HEK293 (cell line): ENCODE measurements around the gene TGOLN2.

ENCODE experiments used
- IKZF3 ChIP-seq: fragments of 450-650 bp; IDR thresholded peaks from 2 replicates; pipeline ENCODE4 v1.5.0; 2018; ENCODE audit warnings: missing biosample characterization, mild to moderate bottlenecking, missing genetic modification characterization, moderate library complexity
- YY1 ChIP-seq: fragments of 450-650 bp; formaldehyde crosslinking; IDR thresholded peaks from 2 replicates; pipeline ENCODE4 v1.5.1; 2018; ENCODE audit warnings: missing biosample characterization, missing genetic modification characterization
- ZBTB48 ChIP-seq: fragments of 450-650 bp; formaldehyde crosslinking; IDR thresholded peaks from 2 replicates; pipeline ENCODE4 v1.5.1; 2016; ENCODE audit warnings: missing biosample characterization, missing genetic modification characterization
- ZBTB8A ChIP-seq: fragments of 450-650 bp; formaldehyde crosslinking; IDR thresholded peaks from 2 replicates; pipeline ENCODE4 v1.5.1; 2016; ENCODE audit warnings: missing biosample characterization, missing genetic modification characterization
- ZFP37 ChIP-seq: fragments of 450-650 bp; formaldehyde crosslinking; IDR thresholded peaks from 2 replicates; pipeline ENCODE4 v1.5.1; 2016; ENCODE audit warnings: missing biosample characterization, missing genetic modification characterization
- ZNF292 ChIP-seq: fragments of 450-650 bp; formaldehyde crosslinking; IDR thresholded peaks from 2 replicates; pipeline ENCODE4 v1.5.1; 2016; ENCODE audit warnings: low read depth, missing biosample characterization, missing genetic modification characterization, borderline replicate concordance
- ZNF354C ChIP-seq: fragments of 450-650 bp; formaldehyde crosslinking; IDR thresholded peaks from 2 replicates; pipeline ENCODE4 v1.5.1; 2016; ENCODE audit warnings: missing biosample characterization, missing genetic modification characterization, low read depth, borderline replicate concordance
- ZNF514 ChIP-seq: fragments of 450-650 bp; formaldehyde crosslinking; IDR thresholded peaks from 2 replicates; pipeline ENCODE4 v1.5.1; 2016; ENCODE audit warnings: missing biosample characterization, missing genetic modification characterization
- ZNF670 ChIP-seq: fragments of 450-650 bp; formaldehyde crosslinking; IDR thresholded peaks from 2 replicates; pipeline ENCODE4 v1.5.1; 2016; ENCODE audit warnings: missing biosample characterization, missing genetic modification characterization, low read depth
- ZNF76 ChIP-seq: fragments of 450-650 bp; formaldehyde crosslinking; IDR thresholded peaks from 2 replicates; pipeline ENCODE4; 2016; ENCODE audit warnings: low read depth, missing biosample characterization, missing genetic modification characterization, borderline replicate concordance
- ZNF792 ChIP-seq: fragments of 450-650 bp; formaldehyde crosslinking; IDR thresholded peaks from 2 replicates; pipeline ENCODE4 v1.5.1; 2016; ENCODE audit warnings: missing biosample characterization, missing genetic modification characterization
- TF ChIP-seq, protein P1 (sequence below): fragments of 450-650 bp; formaldehyde crosslinking; IDR thresholded peaks from 2 replicates; pipeline ENCODE4 v1.5.1; 2016; ENCODE audit warnings: missing biosample characterization, missing genetic modification characterization
- TF ChIP-seq, protein P2 (sequence below): fragments of 450-650 bp; formaldehyde crosslinking; IDR thresholded peaks from 2 replicates; pipeline ENCODE4 v1.5.1; 2017; ENCODE audit warnings: missing biosample characterization, mild to moderate bottlenecking, missing genetic modification characterization, moderate library complexity
- TF ChIP-seq, protein P3 (sequence below): IDR thresholded peaks from 2 replicates; pipeline ENCODE4 v1.6.1; 2011; ENCODE audit warnings: mild to moderate bottlenecking, low read depth, low read length, borderline replicate concordance

DNA sequence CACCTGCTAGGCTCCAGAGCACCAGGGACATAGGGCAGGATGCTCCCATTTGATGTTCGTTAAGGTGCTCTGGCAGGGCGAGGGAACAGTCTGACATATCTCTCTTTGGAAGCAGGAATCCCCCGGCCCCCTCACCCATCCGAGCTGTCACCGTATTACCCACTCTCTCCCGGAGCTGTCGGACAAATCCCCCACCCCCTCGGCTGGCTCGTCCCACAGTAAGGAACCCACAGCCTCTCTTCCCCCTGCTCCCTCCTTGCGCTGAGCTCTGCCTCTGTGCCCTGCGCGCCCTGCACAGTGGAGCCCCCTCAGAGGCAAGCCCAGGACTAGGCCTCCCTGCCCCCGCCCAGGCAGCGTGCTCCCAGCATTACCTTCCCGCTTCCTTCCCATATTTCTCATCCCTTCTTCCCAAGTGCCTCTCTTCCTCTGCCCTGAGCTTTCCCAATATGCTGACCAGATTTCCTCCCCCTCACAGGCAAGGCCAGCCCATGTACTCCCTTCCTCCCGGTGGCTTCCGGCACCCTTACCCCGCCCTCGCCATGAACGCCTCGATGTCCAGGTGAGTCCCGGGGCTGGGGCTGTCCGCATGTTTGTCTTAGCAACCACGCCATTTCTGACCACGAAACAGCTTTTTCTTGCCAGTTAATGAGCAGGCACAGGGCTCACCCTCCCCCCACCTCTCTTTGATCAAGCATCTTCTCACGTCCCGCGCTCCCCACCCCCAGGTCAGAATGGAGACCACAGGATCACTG, 23.8 kb downstream of the TGOLN2 start:
- TF ChIP-seq, protein P1, sequence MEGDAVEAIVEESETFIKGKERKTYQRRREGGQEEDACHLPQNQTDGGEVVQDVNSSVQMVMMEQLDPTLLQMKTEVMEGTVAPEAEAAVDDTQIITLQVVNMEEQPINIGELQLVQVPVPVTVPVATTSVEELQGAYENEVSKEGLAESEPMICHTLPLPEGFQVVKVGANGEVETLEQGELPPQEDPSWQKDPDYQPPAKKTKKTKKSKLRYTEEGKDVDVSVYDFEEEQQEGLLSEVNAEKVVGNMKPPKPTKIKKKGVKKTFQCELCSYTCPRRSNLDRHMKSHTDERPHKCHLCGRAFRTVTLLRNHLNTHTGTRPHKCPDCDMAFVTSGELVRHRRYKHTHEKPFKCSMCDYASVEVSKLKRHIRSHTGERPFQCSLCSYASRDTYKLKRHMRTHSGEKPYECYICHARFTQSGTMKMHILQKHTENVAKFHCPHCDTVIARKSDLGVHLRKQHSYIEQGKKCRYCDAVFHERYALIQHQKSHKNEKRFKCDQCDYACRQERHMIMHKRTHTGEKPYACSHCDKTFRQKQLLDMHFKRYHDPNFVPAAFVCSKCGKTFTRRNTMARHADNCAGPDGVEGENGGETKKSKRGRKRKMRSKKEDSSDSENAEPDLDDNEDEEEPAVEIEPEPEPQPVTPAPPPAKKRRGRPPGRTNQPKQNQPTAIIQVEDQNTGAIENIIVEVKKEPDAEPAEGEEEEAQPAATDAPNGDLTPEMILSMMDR (tag by site-specific recombination): no peak
- TF ChIP-seq ZBTB48 (tag by site-specific recombination) (no peak), ZNF354C (tag by site-specific recombination) (no peak), ZNF792 (tag by site-specific recombination) (no peak), IKZF3 (tag by site-specific recombination) (no peak), YY1 (tag by site-specific recombination) (no peak), ZNF514 (tag by site-specific recombination) (no peak), ZNF292 (tag by site-specific recombination) (no peak), ZBTB8A (tag by site-specific recombination) (no peak), ZNF76 (tag by site-specific recombination) (no peak), ZFP37 (tag by site-specific recombination) (no peak), ZNF670 (tag by site-specific recombination) (no peak)
- TF ChIP-seq, protein P2, sequence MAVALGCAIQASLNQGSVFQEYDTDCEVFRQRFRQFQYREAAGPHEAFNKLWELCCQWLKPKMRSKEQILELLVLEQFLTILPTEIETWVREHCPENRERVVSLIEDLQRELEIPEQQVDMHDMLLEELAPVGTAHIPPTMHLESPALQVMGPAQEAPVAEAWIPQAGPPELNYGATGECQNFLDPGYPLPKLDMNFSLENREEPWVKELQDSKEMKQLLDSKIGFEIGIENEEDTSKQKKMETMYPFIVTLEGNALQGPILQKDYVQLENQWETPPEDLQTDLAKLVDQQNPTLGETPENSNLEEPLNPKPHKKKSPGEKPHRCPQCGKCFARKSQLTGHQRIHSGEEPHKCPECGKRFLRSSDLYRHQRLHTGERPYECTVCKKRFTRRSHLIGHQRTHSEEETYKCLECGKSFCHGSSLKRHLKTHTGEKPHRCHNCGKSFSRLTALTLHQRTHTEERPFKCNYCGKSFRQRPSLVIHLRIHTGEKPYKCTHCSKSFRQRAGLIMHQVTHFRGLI (tag by site-specific recombination): no peak
- TF ChIP-seq, protein P3, sequence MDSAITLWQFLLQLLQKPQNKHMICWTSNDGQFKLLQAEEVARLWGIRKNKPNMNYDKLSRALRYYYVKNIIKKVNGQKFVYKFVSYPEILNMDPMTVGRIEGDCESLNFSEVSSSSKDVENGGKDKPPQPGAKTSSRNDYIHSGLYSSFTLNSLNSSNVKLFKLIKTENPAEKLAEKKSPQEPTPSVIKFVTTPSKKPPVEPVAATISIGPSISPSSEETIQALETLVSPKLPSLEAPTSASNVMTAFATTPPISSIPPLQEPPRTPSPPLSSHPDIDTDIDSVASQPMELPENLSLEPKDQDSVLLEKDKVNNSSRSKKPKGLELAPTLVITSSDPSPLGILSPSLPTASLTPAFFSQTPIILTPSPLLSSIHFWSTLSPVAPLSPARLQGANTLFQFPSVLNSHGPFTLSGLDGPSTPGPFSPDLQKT: no peak
